ENCODE measurements around the gene XPO6. TPM values are rescaled to one million over a fixed set of nuclear protein-coding genes. Genes with fewer than 3 reads are reported as not detected.

The XPO6 gene
- polyA plus RNA-seq, 1 donor from 2014 or later, result 104 TPM

DNA sequence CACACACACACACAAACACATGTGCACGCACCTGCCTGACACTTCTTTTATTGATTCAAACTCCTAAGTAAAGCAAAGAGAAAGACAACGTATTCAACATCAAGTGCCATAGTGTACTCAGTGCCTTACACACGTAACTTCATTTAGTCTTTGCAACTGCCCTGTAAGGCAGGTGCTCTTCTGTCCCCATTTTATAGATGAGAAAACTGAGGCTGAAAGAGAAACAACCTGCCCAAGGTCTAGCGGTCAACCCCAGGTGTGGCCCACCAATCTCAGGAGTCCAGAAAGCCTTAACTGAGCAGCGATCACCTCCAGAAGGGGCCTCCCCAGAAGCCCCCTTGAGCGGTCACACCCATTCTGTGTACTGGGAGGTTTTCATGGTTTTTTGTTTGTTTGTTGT, 137.9 kb downstream of the XPO6 start:
- Histone ChIP-seq H3K9ac (ENCODE audit: low read length) (no peak overlapping the region), H4K20me1 (ENCODE audit: insufficient read depth) (no peaks in the 10 kb centered on the region), H3K27ac (ENCODE audit: low read length) (no peak overlapping the region), H3K27me3 (ENCODE audit: insufficient read depth, low read depth, low read length) (no peaks in the 10 kb centered on the region), H3K9me2 (ENCODE audit: insufficient read depth, low read length) (no peaks in the 10 kb centered on the region), H3K36me3 (ENCODE audit: insufficient read depth, low read length) (no peaks in the 10 kb centered on the region), H3K4me3 (ENCODE audit: low read length) (no peak overlapping the region), H3F3A (ENCODE audit: insufficient read depth, low read length, poor library complexity, severe bottlenecking) (no peaks in the 10 kb centered on the region), H2AFZ (ENCODE audit: low read depth, low read length) (no peak overlapping the region), H3K9me3 (ENCODE audit: low read length) (no peaks in the 10 kb centered on the region), H3K79me2 (replicated peaks; ENCODE audit: insufficient read depth, low read length) (no peaks in the 10 kb centered on the region), H3K4me2 (ENCODE audit: low read length) (no peak overlapping the region)
- no peak for TF ChIP-seq RAD21 (conservative IDR thresholded peaks at IDR 0.05)
- TF ChIP-seq EZH2 (IDR thresholded peaks at IDR 0.05; ENCODE audit: borderline replicate concordance, insufficient read depth, low read length, poor library complexity, severe bottlenecking), result no peak
- no peak for TF ChIP-seq POLR2AphosphoS5 (IDR thresholded peaks at IDR 0.05)
- no peak for TF ChIP-seq MXI1 (conservative IDR thresholded peaks at IDR 0.05; ENCODE audit: poor library complexity, severe bottlenecking)

DNA sequence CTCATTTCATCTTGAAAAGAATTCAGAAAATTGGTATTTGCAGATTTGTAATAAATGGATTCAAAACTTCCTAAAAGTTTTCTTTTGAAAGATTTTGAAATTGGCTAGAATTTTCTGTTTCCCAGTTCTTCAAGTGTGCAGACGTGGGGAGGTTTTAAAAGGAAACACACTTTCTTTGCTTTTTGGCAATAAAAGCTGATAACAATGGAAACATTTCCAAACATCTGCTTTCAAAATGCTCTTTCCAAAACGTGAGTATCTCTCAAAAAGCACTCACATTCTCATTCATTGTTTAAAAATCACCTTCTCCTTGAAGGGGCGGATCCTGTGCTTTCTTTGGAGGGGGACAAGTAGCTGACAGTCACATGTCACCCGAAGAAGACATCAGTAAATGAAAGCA, 139.7 kb downstream of the XPO6 start:
- no peak overlapping the region for H3K4me3 ChIP-seq (ENCODE audit: low read length)
- H4K20me1 ChIP-seq (ENCODE audit: insufficient read depth), result no peaks in the 10 kb centered on the region
- no peaks in the 10 kb centered on the region for H3K9me2 ChIP-seq (ENCODE audit: insufficient read depth, low read length)
- H3K27ac ChIP-seq (ENCODE audit: low read length), result no peak overlapping the region
- H3K27me3 ChIP-seq (ENCODE audit: insufficient read depth, low read depth, low read length), result no peaks in the 10 kb centered on the region
- TF ChIP-seq TAF1 (IDR thresholded peaks at IDR 0.05; ENCODE audit: low read depth) (no peak), RAD21 (conservative IDR thresholded peaks at IDR 0.05) (no peak)
- TF ChIP-seq, protein P1, sequence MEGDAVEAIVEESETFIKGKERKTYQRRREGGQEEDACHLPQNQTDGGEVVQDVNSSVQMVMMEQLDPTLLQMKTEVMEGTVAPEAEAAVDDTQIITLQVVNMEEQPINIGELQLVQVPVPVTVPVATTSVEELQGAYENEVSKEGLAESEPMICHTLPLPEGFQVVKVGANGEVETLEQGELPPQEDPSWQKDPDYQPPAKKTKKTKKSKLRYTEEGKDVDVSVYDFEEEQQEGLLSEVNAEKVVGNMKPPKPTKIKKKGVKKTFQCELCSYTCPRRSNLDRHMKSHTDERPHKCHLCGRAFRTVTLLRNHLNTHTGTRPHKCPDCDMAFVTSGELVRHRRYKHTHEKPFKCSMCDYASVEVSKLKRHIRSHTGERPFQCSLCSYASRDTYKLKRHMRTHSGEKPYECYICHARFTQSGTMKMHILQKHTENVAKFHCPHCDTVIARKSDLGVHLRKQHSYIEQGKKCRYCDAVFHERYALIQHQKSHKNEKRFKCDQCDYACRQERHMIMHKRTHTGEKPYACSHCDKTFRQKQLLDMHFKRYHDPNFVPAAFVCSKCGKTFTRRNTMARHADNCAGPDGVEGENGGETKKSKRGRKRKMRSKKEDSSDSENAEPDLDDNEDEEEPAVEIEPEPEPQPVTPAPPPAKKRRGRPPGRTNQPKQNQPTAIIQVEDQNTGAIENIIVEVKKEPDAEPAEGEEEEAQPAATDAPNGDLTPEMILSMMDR (IDR thresholded peaks at IDR 0.05; ENCODE audit: poor library complexity, severe bottlenecking), result no peak
- no peak overlapping the region for H2AFZ ChIP-seq (ENCODE audit: low read depth, low read length)
- no peak overlapping the region for H3K4me2 ChIP-seq (ENCODE audit: low read length)
- no peak overlapping the region for H3K9ac ChIP-seq (ENCODE audit: low read length)
- no peaks in the 10 kb centered on the region for H3K79me2 ChIP-seq (replicated peaks; ENCODE audit: insufficient read depth, low read length)
- H3K9me3 ChIP-seq (ENCODE audit: low read length), result no peaks in the 10 kb centered on the region
- no peaks in the 10 kb centered on the region for H3K36me3 ChIP-seq (ENCODE audit: insufficient read depth, low read length)
- H3F3A ChIP-seq (ENCODE audit: insufficient read depth, low read length, poor library complexity, severe bottlenecking), result no peaks in the 10 kb centered on the region

DNA sequence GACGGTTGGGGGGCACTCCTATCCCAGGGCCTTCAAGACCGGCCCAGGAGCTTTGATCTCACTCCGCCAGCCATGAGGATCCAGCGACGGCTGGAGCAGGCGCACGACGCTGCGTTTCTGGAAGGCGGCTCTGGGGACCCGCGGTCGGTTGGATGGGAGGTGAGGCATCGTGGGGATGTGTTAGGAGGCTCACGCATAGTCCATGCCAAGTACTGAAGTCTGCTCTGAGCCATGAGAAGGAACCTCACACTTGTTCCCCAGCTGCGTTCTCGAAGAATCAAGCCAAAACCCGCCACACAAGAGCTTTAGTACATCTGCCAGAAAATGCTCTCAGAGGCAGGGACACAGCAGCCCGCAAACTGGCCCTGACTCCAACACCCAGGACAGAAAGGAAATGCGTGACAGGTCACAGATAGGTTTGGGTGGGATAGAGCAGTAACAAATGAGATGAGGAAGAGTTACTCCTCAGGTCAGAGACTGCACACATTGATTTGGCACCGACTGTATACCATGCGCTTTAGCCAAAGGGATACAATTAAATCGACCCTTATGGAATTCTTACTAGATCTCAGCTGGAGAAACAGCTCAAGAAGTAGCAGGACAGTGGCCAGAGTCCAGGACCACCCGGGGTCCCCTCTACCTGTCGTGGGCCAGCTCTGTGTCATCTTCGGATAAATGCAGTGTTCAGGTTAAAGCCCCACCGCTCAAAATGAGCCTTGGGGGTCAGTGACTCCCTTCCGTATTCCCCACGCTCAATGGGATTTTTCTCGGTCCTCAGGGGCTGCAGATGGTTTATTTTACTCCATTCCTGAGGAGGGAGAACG, 141.6 kb downstream of the XPO6 start:
- Histone ChIP-seq H3F3A (ENCODE audit: insufficient read depth, low read length, poor library complexity, severe bottlenecking) (no peaks in the 10 kb centered on the region), H3K79me2 (replicated peaks; ENCODE audit: insufficient read depth, low read length) (no peaks in the 10 kb centered on the region), H2AFZ (ENCODE audit: low read depth, low read length) (no peak overlapping the region), H3K9me3 (ENCODE audit: low read length) (no peaks in the 10 kb centered on the region), H3K9ac (ENCODE audit: low read length) (no peak overlapping the region), H3K27ac (ENCODE audit: low read length) (no peak overlapping the region), H3K27me3 (ENCODE audit: insufficient read depth, low read depth, low read length) (peaks cover 11% of the 10 kb centered on the region), H3K36me3 (ENCODE audit: insufficient read depth, low read length) (no peaks in the 10 kb centered on the region), H3K9me2 (ENCODE audit: insufficient read depth, low read length) (no peaks in the 10 kb centered on the region), H4K20me1 (ENCODE audit: insufficient read depth) (no peaks in the 10 kb centered on the region), H3K4me2 (ENCODE audit: low read length) (no peak overlapping the region), H3K4me3 (ENCODE audit: low read length) (no peak overlapping the region)
- TF ChIP-seq EP300 (conservative IDR thresholded peaks at IDR 0.05; ENCODE audit: poor library complexity, severe bottlenecking) (no peak), SMC3 (conservative IDR thresholded peaks at IDR 0.05; ENCODE audit: poor library complexity) (no peak), MXI1 (conservative IDR thresholded peaks at IDR 0.05; ENCODE audit: poor library complexity, severe bottlenecking) (no peak)
- TF ChIP-seq, protein P1 (IDR thresholded peaks at IDR 0.05; ENCODE audit: poor library complexity, severe bottlenecking), result no peak
